Stimulated activated CD8-positive, alpha-beta memory T cell treated with anti-CD3 and anti-CD28 coated beads, Interleukin-4, amount 100 ng/mL, for 48 hours (primary cell): ENCODE measurements around the gene DYNLT1.
A peak's percentile ranks its signal among the peaks of the same experiment; 100 is the strongest.

Experiments used
- DNase-seq: peaks from one replicate; pipeline ENCODE4 v3.0.0-alpha.2; 2020

DYNLT1 gene

DNA sequence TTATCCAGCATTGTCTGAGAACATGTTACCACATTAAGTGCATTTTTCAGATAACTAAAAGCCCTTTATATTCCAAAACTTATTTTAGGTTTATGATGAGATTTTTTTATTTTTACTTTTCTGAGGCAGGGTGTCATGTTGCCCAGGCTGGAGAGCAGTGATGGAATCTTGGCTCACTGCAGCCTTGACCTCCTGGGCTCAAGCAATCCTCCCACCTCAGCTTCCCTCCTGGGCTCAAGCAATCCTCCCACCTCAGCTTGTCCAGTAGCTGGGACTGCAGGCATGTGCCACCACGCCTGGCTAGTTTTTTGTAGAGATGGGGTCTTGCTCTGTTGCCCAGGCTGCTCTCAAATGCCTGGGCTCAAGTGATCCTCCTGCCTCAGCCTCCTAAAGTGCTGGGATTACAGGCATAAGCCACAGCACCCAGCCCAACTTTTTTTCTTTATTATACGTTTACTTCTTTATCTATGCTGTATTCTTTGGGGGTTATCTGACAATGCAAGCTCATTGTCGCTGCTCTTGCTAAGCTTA is 6.2 kb downstream of the DYNLT1 start:
- peak; percentile 19 for DNase-seq

DNA sequence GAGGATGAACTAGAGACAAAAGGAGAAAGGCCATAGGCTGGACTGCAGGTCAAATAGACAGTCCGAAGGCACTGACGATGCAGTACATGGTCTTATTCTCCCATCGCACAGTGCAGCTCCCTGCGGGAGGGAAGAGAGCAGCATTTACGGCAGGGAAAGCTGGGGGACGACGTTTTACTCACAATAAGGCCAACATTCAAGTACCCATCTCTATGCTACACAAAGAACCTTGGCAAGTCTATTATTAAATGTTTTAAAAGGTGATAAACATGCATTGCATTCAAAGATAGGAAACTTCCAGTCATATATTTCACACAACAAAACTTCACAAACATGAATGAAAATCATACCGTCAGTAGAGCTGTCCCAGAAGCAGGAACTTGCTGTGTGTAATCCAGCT is 7.8 kb downstream of the DYNLT1 start:
- DNase-seq, result peak; percentile 19

DNA sequence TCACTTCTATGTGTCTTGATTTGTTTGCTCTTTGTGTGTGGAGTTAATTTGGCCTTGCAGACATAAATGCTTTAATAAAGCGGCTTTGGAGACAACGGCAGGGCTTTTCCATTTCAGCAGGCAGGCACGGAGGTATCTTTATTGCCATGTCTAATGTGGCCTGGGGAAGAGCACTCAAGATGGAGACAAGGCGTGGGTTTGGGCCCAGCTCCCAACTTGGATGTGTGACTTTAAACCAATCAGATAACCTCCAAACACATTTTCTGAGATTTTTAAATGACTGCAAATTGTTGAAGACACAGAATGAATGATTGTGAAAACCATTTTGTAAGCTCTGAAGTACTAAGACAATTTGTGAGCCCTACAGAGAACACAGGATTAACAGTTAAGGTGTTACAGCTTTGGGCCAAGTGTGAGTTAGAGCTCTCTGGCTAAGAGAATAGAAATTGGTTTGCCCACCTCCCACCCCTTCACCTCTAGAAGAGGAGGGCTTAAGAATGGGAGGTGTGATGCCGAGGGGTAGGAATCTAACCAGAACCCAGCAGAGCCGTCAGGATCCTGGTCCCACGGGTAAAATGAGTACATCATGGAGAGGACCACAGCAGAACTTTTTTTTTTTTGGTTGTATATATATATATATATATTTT is 9.0 kb downstream of the DYNLT1 start:
- DNase-seq, result peak; percentile 18

DNA sequence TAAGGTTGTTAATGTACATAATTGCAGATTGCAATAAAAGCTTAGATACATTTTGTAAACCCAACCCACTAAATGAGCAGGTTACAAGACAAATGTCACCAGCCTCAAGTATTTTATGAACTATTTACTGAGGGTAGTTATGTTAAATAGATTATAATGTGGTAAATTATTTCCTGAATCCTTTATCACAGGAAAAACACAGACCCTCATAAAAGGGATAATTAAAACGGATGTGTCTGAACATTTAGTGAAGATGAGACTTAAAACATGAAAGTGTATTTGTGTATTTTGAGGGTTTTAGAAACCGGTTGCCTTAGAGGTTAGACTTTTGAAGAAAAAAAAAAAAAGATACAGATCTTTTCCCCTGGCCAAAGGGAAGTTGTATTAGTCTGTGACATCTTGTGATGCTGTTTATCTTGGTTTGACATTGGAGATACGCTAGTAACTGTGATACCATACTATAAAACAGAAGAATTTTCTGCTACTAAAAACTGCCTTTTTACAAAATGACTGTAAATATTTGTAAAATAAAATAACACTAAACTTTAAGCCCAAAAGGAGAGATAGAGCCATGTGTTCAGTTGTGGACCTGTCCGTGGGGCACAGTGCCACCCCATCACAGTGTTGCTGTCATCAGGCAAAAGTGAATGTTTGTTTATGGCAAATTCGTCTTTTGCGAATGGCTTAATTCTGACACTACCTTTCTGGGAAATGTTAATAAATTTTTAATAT is 9.7 kb downstream of the DYNLT1 start:
- DNase-seq, result peak; percentile 22

DNA sequence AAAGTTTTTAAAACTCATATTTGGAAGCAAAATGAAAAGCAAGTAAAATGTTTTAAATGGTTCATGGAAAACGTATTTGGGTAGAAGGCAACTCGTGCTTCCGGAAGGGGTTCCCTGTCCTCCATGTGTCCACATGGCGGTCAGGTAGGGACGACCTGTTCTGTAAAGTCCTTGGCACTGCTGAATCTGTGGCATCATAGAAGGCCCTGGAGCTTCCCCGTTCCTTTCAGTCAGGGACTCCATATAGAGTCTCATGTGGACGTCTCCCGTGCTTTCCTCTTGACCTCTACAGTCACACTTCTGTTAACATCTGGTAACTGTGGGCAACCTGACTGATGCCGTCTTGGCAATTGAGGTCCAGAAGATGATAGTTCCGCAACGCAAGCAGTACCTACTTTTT is 11.4 kb downstream of the DYNLT1 start:
- peak; percentile 21 for DNase-seq

DNA sequence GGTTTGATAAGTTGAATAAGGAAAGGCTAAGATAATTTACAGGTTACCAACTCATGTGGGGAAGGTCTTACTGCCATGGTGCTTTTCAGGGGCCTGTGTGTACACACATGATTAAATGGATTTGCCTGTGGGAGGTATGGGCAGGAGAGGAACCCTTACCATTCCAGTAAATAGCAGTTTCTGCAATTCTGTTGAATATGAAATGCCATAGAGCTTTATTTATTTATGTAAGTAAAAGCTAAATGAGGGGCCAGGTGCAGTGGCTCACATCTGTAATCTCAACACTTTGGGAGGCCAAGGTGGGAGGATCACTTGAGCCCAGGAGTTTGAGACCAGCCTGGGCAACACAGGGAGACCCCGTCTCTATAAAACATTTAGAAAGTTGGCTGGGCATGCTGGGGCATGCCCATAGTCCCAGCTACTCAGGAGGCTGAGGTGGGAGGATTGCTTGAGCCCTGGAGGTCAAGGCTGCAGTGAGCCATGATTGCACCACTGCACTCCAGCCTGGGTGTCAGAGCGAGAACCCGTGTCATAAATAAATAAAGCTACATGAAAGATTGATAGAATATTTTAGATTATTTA is 11.9 kb downstream of the DYNLT1 start:
- peak; percentile 11 for DNase-seq

DNA sequence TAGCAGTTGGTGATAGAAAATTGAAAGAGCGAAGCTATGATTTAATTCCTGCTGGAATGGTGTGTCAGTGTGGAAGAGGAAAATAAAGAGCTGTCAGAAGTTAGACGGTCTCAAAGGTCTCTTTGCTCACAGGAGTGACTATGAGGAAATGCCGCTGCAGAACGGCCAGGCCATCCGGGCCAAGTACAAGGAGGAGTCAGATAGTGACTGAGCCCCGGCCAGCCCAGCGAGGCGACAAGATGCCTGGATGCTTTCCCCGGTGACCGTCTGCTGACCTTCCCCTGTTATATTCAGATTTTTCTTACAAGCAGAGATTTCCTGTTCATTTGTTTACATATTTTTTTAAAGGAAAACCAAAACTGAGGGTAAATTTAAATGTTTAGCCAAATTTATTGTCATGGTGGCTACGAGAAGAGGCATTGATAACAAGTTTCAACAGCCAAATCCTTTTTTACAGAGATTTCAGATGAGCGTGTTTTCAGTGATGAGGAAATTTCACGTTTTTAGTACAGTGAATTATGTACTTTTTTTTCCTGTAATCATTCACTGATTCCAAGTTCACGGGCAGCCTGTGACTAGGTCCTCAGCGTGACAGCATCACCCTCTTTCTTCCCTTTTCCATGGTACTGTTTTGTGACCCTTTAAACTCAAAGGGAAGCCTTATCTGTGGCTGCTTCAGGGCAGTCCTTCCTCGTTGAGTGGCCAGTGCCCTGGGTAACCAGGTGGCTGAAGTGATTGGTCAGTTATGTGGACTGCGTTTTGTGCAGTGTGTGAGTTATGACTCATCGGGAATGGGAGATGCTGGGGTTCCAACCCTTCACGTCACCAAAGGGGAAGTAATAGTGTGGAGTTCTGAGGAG is 12.6 kb downstream of the DYNLT1 start:
- peak; percentile 22 for DNase-seq

DNA sequence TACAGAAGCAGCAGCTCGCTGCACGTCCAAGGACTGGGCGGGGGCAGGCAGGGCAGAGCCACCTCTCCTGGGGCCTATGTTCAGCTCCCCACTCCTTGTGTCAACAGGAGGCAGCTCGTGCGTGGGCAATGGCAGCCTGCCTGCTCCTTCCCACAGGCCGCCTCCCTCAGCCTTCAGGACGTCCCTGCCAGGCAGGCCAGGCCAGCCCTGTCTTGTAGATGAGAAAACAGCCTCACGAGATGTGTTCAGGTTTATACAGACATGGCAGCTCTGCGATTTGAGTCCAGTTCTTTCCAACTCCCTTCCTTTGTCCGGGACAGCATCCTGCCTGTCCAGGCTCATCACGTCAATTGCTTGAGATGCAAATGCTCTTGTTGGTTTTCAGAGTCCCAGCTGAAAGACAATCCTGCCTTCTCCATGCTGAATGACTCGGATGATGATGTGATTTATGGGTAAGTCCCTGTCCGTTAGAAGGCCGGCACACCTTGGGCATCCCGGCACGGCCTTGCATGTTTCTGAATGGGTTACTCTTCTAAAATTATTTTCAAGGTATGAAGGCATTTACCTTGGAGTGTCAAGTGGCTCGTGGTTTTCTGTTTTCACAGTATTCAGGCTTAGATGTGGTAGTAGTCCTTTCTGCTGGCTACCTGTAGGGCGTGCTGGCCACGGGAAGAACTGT is 13.5 kb downstream of the DYNLT1 start:
- DNase-seq, result peak; percentile 25

DNA sequence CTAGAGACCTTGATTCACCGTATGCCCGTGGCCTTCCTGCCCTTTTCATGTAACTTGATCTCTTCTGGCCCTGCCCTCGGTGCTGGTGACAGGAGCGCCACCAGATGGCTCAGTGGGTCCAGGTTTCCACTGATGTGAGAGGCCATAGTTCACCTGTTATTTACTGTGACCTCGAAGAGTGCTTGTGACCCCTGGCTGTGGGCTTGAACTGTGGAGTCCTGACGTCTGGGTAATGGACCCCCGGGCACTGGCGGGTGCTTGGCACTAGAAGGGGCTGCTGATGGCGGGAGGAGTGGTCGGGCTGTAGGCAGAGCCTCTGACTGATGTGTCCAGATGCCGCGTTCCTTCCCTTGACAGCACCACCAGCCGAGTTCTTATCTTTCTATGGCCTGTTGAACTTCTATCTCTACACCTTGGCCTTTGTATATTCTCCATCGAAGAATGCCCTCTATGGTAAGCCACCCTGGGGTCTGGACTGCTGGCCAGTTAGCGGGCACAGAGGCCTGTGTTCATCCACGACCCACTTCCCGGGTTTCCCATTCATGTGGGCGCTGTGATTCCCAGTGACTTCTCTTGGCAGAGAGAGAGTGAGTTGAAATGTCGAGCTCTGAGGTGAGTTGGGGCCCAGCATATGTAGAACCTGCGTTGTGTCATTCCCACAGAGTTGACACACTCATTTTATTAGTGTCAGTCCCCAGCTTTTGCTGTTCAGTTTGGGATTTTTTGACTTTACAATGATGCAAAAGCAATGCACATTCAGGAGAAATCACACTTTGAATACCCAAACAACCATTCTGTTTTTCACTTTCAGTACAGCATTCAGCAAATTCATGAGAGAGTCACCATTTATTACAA is 14.9 kb downstream of the DYNLT1 start:
- peak; percentile 42 for DNase-seq

DNA sequence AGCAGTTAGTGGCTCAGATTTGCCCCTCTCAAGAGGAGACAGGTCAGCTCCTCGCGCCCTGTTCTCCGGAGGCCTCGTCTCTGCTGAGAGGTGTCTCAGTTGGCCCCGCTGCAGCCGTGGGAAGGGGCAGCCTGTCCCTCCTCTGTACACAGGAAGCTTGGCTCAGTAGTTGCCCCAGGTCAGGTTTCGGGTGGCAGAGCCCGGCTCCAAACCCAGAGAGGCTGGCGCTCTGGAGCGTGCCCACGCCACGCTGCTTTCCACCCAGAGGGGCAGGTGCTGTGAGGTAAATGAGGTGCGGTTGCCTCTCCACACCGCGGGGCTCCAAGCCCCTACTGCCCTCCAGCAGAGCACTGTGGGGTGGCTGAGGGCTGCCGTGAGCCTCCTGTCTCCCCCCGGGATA is 16.0 kb downstream of the DYNLT1 start:
- DNase-seq, result peak; percentile 20

DNA sequence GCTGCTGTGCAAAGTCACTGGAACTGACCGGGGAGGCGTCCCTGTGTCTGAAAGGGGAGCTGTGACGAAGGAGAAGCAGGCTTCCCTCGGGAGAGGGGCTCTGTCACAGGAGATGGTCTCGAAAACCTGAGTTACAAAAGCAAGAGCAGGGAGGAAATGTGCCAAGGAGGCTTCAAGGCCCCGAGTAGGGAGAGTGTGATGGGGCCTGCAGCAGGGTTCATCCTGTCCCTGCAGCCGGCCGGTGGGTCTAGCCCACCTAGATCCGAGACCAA is 16.7 kb downstream of the DYNLT1 start:
- DNase-seq, result peak; percentile 16

DNA sequence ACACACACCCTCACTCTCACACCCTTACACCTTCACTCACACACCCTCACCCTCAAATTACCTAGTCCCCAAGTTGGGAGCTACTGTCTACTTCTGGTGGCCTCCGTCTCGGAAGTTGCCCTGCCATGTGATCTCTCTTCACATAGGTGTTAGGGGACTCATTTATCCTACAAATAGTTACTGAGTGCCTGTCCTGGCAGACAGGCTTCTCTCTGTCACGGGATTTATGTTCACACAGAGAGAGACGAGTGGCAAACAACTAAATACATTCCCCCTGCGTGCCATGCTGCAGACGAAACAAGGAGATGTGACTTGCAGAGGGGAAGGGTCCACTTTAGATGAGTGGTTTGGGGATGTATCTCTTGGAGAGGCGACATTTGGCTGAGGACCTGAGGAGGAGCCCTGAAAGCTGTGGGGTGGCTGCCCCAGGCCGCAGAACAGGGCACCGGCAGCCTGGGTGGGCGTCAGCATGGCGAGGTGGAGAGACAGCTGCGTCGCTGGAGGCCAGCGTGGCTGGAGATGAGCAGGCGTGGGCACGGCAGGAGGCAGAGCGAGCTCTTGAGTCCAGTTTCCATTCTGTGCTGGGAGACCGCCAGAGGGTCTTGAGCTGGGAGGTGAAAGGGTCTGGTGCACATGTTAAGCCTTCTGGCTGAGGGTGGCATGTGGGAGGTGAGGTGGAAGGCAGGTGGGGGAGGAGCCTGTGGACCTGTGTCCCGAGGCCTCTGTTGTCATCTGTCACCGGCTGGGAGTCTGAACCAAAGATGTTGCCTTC is 17.2 kb downstream of the DYNLT1 start:
- DNase-seq, result peak; percentile 8

DNA sequence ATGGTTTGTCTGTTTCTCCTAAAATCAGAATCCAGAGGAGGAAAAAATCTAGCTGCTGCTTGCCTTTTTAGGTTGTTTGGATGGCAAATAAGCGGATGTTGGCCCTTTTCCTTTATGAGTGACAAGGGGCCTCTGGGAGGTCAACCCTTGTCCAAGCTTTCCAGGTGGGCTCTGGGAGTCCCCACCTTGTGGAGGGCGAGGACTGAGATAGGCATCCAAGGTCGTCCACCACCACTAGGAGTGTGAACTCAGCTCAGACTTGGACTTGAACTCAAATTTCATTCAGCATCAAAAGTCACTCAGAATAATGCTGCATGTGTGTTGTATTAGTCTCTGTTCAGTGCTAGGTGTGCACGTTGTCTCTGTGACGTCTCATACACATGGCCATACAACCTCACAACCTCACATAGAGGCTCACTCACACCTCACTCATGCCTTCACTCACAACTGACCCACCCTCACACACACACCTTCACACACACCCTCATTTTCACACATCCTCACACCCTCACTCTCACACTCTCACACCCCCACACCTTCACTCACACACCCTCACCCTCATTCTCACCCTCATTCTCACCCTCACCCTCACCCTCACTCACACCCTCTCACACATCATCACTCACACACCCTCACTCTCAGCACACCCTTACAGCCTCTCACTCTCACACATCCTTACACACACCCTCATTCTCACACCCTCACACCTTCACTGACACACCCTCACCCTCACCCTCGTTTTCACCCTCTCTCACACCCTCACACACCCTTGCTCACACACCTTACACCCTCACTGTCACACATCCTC is 18.0 kb downstream of the DYNLT1 start:
- DNase-seq, result peak; percentile 17

DNA sequence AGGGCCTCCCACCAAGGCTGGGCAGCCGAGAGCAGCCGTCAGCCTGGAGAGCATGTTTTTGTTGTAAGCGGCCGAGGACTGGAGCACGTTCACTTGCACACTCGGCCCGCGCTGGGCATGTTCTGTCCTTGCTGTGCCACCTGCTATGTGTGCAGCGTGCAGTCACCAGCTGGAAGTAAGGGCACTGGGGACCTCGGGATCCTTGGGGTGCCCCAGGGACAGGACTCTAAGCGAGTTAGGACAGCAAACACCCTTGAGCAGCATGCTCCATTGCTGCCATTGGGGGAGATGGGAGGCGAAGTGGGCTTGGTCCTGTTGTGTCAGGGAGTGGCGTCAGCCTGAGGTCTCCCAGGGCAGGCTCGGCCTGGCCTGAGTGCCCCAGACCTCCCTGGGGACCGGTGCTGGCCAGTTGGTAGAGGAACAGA is 18.6 kb downstream of the DYNLT1 start:
- DNase-seq, result peak; percentile 13

DNA sequence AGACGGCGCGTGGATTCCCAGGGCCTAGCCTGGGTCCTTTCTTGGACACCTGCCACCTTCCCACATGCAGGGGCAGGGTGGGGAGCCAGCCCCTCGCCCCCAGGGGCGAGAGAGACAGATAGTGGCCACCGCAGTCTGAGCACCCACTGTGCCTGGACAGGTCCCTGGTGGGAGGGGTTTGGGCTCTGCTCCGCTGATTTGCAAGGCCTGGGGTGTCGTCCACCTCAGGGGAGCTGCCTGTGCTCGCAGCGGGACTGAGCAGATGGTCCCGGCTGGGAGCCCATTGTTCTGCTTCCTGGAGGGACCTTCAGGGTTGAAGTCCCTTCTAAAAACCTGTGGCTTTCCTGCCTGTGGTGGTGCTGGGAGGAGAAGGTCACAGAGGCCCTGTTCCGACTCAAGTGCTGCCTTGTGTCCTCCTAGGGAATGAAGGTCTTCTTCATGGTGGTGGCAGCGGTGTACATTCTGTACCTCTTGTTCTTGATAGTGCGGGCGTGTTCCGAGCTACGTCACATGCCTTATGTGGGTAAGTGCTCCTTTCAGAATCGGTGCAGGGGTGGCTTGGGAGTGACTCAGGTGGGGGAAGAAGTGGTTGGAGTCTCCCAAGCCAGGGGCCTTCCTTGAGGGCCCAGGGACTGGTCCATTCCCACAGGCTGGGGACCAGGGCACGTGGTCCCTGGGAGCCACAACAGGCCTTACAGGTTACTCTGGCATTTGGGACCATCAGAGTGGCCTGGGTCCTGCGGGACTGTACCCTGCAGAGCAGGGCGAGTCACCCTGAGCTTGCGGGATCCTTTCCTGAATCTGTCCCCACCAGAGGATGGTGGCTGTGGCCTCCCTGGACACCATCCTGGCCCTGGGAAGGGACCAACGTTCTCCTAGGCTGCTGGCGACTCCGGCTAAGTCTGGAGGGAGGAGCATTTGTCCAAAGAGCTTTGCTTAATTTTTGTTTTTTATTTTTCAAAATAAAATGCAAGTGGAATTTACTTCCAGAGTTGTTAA is 19.6 kb downstream of the DYNLT1 start:
- DNase-seq, result peak; percentile 21

DNA sequence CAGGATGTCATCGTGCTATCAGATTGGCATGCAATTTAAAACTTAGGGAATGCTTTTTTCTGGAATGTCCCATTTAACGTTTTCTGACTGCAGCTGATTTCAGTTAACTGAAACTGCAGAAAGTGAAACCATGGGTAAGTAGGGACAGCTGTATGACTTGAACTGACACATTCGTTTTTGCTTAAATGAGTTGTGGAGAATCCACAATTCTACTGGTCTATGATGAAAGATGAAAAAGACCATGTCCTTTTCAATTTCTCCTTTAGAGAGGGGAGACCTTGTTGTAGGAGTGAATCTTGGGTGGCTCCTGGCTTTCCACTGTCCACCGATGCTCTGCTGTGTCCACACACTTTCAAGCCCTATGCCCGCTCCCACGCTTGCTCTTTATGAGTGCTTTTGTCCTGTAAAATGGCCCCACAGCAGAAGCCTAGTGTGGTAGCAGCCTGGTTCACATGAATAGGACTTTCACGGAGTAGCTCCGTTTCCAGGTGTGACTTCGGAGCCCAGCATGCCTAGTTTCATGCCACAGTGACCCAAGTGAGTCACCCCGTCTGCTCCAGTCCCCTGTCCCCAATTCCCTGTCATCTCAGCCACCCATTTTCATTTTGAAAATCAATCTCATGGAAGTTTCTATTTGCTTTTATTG is 21.9 kb downstream of the DYNLT1 start:
- no peak for DNase-seq

DNA sequence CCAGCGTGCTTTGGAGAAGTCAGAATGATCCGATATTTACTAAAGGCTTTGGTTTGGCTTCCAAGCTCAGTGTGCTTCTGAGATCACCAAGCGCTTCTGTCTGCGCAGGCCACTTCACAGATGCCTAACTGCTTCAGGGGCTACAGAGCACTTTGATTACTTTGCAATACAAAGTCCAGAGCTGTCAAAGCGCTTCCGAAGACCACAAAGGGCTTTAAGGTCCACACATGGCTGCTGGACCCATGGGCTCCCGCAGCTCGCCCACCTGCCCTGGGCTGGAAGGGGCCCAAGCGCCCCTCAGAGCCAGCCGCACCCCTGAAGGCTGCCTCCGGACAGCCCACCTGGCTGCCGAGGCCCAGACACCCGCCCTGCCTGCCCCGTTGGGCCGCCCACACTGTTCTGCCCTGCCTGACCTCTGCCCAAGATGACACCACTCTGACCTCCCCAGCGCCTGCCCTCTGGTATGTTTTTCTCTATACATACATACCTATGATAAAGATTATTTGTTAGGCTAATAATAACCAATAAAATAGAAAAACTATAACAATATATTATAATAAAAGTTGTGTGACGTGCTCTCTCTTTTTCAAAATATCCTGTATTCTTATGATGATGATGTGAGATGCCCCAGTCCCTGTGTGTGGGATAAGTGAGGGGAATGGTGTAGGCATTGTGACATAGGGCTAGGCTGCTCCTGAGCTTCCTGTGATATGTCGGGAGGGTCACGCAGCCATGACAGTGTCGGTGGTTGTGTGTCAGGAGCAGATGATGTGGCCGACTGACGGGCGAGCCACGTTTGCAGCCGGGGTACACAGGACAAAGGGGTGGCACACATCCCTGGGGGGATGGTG is 22.6 kb downstream of the DYNLT1 start:
- DNase-seq, result no peak
